Lower lobe of right lung (tissue), 2 donors: ENCODE data around the gene KCP. TPM values are rescaled to one million over a fixed set of nuclear protein-coding genes. Genes with fewer than 3 reads are reported as not detected.

Source experiments
- ATAC-seq, 2 donors: fragments of 200-7000 bp; cut with Tn5 transposase; one replicate each; pipeline ENCODE4 v1.9.1; 2020 to 2022; ENCODE audit warnings: mild to moderate bottlenecking in 2 of 2, moderate library complexity in 2 of 2
- DNase-seq: peaks from one replicate; pipeline ENCODE4 v3.0.0-alpha.2; 2020
- H3K27ac ChIP-seq: fragments of 200-600 bp; one replicate; pipeline ENCODE4 v1.8.0; 2022
- H3K27me3 ChIP-seq: fragments of 200-600 bp; one replicate; pipeline ENCODE4 v1.8.0; 2022; ENCODE audit warnings: low read depth
- H3K36me3 ChIP-seq: fragments of 200-600 bp; one replicate; pipeline ENCODE4 v1.8.0; 2022; ENCODE audit warnings: mild to moderate bottlenecking
- H3K4me1 ChIP-seq: fragments of 200-600 bp; one replicate; pipeline ENCODE4 v1.8.0; 2022
- H3K4me3 ChIP-seq: fragments of 200-600 bp; one replicate; pipeline ENCODE4 v1.8.0; 2022; ENCODE audit warnings: mild to moderate bottlenecking
- H3K9me3 ChIP-seq: fragments of 200-600 bp; one replicate; pipeline ENCODE4 v1.8.0; 2022
- CTCF ChIP-seq: fragments of 200-600 bp; IDR thresholded peaks from one replicate; pipeline ENCODE4 v1.8.0; 2022; ENCODE audit warnings: antibody characterized with exemption, mild to moderate bottlenecking
- intact Hi-C: fragments of 100-400 bp; cut with DNase I; formaldehyde crosslinking; loops from one replicate; pipeline ENCODE4 v1.11.0; 2022
- total RNA-seq: library from RNA; stranded (reverse); fragmentation: NEBNext Ultra II Directional; extraction: Animal tissue kit (Norgen Biotek cat#: 25700); gene quantifications from one replicate; pipeline ENCODE4 v1.2.1, GENCODE V29; 2021
- donor health status: DM: no; HTN: yes; CAD: no; lungs with severe emphysema.

Gene KCP
- total RNA-seq, 1 donor from 2014 or later = 1.3 TPM

GRCh38 chr7:128859232-128860157 lies 51.0 kb downstream of the KCP start:
- DNase-seq (no peak), ATAC-seq (no peak)
- intact Hi-C loops = no loop called here
- H3K27me3 ChIP-seq = no peaks in the 10 kb centered on the region
- no peak for TF ChIP-seq CTCF
- H3K4me3 ChIP-seq = no peak overlapping the region
- H3K36me3 ChIP-seq = no peaks in the 10 kb centered on the region
- H3K27ac ChIP-seq = no peak overlapping the region
- H3K4me1 ChIP-seq = peaks cover 18% of the 10 kb centered on the region
- H3K9me3 ChIP-seq = no peaks in the 10 kb centered on the region

GRCh38 chr7:128858380-128859231 lies 51.9 kb downstream of the KCP start:
- no peak for ATAC-seq
- Histone ChIP-seq H3K9me3 (no peaks in the 10 kb centered on the region), H3K27ac (no peak overlapping the region)

GRCh38 chr7:128856001-128856718 lies 54.3 kb downstream of the KCP start:
- H3K4me1 ChIP-seq = peaks cover 6% of the 10 kb centered on the region
- no peaks in the 10 kb centered on the region for H3K27me3 ChIP-seq
- H3K9me3 ChIP-seq = no peaks in the 10 kb centered on the region
- no peak overlapping the region for H3K27ac ChIP-seq
- TF ChIP-seq CTCF = no peak
- intact Hi-C loops = no loop called here
- no peak for DNase-seq
- no peak overlapping the region for H3K4me3 ChIP-seq
- no peak for ATAC-seq
- H3K36me3 ChIP-seq = no peaks in the 10 kb centered on the region

More at GRCh38 chr7:128858380-128859231, 51.9 kb downstream of the KCP start:
- no peaks in the 10 kb centered on the region for H3K27me3 ChIP-seq
- no peak overlapping the region for H3K4me3 ChIP-seq
- H3K36me3 ChIP-seq = no peaks in the 10 kb centered on the region
- H3K4me1 ChIP-seq = peaks cover 10% of the 10 kb centered on the region
- intact Hi-C loops = no loop called here
- no peak for TF ChIP-seq CTCF
- no peak for DNase-seq

- intact Hi-C loops = no loop called here
Measured at GRCh38 chr7:128855559-128855958, 55.0 kb downstream of the KCP start.

More at GRCh38 chr7:128855559-128855958, 55.0 kb downstream of the KCP start:
- no peak for ATAC-seq
- Histone ChIP-seq H3K4me1 (peaks cover 6% of the 10 kb centered on the region), H3K27me3 (no peaks in the 10 kb centered on the region), H3K27ac (no peak overlapping the region), H3K36me3 (no peaks in the 10 kb centered on the region), H3K9me3 (no peaks in the 10 kb centered on the region), H3K4me3 (no peak overlapping the region)
- TF ChIP-seq CTCF = no peak
- no peak for DNase-seq
